HepG2 (cell line): ENCODE results near the gene SEC14L1. TPM values are rescaled to one million over a fixed set of nuclear protein-coding genes. Genes with fewer than 3 reads are reported as not detected.

Source experiments
- ATAC-seq: fragments of 200-7000 bp; cut with Tn5 transposase; 3 replicates; pipeline ENCODE4 v1.9.1; 2020; ENCODE audit warnings: mild to moderate bottlenecking, moderate library complexity
- BruUV-seq: library from RNA; stranded (reverse); fragments of 400-500 nt; replicated peaks from 2 replicates; lab custom pipeline; 2021; lab: Mats Ljungman, UMichigan
- CTCF ChIA-PET: fragments of 300-600 bp; formaldehyde crosslinking; extraction: SDS; loops from one replicate; lab custom pipeline; 2021; ENCODE audit warnings: low total read pairs, inconsistent platforms, low intra/inter-chr PET ratio; lab: Yijun Ruan, JAX
- POLR2A ChIA-PET: fragments of 350-600 bp; sonication (Branson Sonifier 250); formaldehyde crosslinking; loops from one replicate; lab custom pipeline; 2020; ENCODE audit warnings: antibody characterized with exemption, inconsistent platforms; lab: Yijun Ruan, JAX
- DNase-seq: peaks from one replicate; pipeline ENCODE4 v3.0.0-alpha.2; 2015; ENCODE audit warnings: low spot score
- FAIRE-seq: peaks from 3 replicates; lab custom pipeline; 2011; peaks lifted over from hg19 to GRCh38; lab: Jason Lieb, UNC
- H2AFZ ChIP-seq: one replicate; pipeline ENCODE4 v1.6.1; 2011; ENCODE audit warnings: low read length, inconsistent platforms
- H3K27ac ChIP-seq: fragments of 300-600 bp; 3 replicates; pipeline ENCODE4 v1.8.0; 2011; ENCODE audit warnings: mixed run types, mild to moderate bottlenecking, mixed read lengths, low read length, inconsistent platforms; ENCODE audit not compliant: insufficient read depth; ENCODE audit errors: extremely low read length
- H3K27me3 ChIP-seq, 2 experiments: fragments of 200-600 bp in 1 of 2; 2 replicates in 1 of 2; 3 replicates in 1 of 2; pipeline versions ENCODE4 v1.6.0 to v1.8.0; 2011; ENCODE audit warnings: low read length in 2 of 2, mild to moderate bottlenecking in 2 of 2, moderate library complexity in 2 of 2, inconsistent platforms in 1 of 2; ENCODE audit not compliant: insufficient read depth in 2 of 2, control insufficient read depth in 1 of 2
- H3K36me3 ChIP-seq, 2 experiments: fragments of 200-600 bp in 1 of 2; replicated peaks in 1 of 2; 2 replicates in 1 of 2; 3 replicates in 1 of 2; pipeline versions ENCODE4 v1.5.1 to v1.8.0; 2011; ENCODE audit warnings: low read length in 2 of 2, inconsistent platforms in 1 of 2; ENCODE audit not compliant: insufficient read depth in 2 of 2, control insufficient read depth in 1 of 2
- H3K4me1 ChIP-seq: 2 replicates; pipeline ENCODE4 v1.5.1; 2012; ENCODE audit warnings: low read length, inconsistent platforms; ENCODE audit not compliant: insufficient read depth
- H3K4me2 ChIP-seq: 2 replicates; pipeline ENCODE4 v1.6.0; 2011; ENCODE audit warnings: low read depth, low read length, inconsistent platforms
- H3K4me3 ChIP-seq, 3 experiments: fragments of 200-600 bp in 1 of 3; sonication (generic), shearing (Covaris generic) in 1 of 3; replicated peaks in 1 of 3; 2 replicates each; pipeline ENCODE4 v1.5.1; 2011 to 2016; ENCODE audit warnings: low read length in 3 of 3, inconsistent platforms in 2 of 3, low read depth in 2 of 3, mild to moderate bottlenecking in 2 of 3, control low read depth in 1 of 3, mixed read lengths in 1 of 3; ENCODE audit not compliant: insufficient read depth in 1 of 3
- H3K79me2 ChIP-seq: one replicate; pipeline ENCODE4 v1.6.1; 2011; ENCODE audit warnings: low read length, inconsistent platforms; ENCODE audit not compliant: insufficient read depth
- H3K9ac ChIP-seq: 2 replicates; pipeline ENCODE4 v1.6.0; 2011; ENCODE audit warnings: mild to moderate bottlenecking, low read depth, low read length, inconsistent platforms; ENCODE audit not compliant: insufficient read depth
- H3K9me3 ChIP-seq: 2 replicates; pipeline ENCODE4 v1.5.1; 2012; ENCODE audit warnings: mild to moderate bottlenecking, low read length
- H4K20me1 ChIP-seq: 2 replicates; pipeline ENCODE4 v1.6.0; 2011; ENCODE audit warnings: inconsistent platforms, mild to moderate bottlenecking, low read length, moderate library complexity; ENCODE audit not compliant: insufficient read depth
- CSRNP1 ChIP-seq: sonication (generic); formaldehyde crosslinking; IDR thresholded peaks from 2 replicates; pipeline ENCODE4 v1.8.1; 2023; ENCODE audit warnings: mild to moderate bottlenecking, missing genetic modification reagents
- FOSL1 ChIP-seq: sonication (generic); formaldehyde crosslinking; IDR thresholded peaks from 2 replicates; pipeline ENCODE4 v1.9.0; 2021; ENCODE audit warnings: missing genetic modification reagents, borderline replicate concordance
- HHEX ChIP-seq: IDR thresholded peaks from 2 replicates; pipeline ENCODE4 v1.6.1; 2016; ENCODE audit warnings: control low read depth
- HNF1B ChIP-seq: sonication (generic); formaldehyde crosslinking; IDR thresholded peaks from 2 replicates; pipeline ENCODE4 v1.5.1; 2020; ENCODE audit warnings: mild to moderate bottlenecking, moderate library complexity, missing genetic modification reagents
- NFE2 ChIP-seq: sonication (generic); formaldehyde crosslinking; IDR thresholded peaks from 2 replicates; pipeline ENCODE4 v1.4.0; 2020; ENCODE audit warnings: missing genetic modification reagents
- POLR2AphosphoS2 ChIP-seq: IDR thresholded peaks from 2 replicates; pipeline ENCODE4 v1.6.1; 2011; ENCODE audit warnings: low read depth, low read length, improper control_type of control experiment
- ZNF20 ChIP-seq: sonication (generic); formaldehyde crosslinking; IDR thresholded peaks from 2 replicates; pipeline ENCODE4 v1.4.0; 2020; ENCODE audit warnings: mild to moderate bottlenecking, moderate library complexity, missing genetic modification reagents
- ZNF501 ChIP-seq: sonication (generic); formaldehyde crosslinking; IDR thresholded peaks from 2 replicates; pipeline ENCODE4 v1.5.1; 2020; ENCODE audit warnings: mild to moderate bottlenecking, moderate library complexity, missing genetic modification reagents
- ZNF737 ChIP-seq: sonication (generic); formaldehyde crosslinking; IDR thresholded peaks from 2 replicates; pipeline ENCODE4 v1.5.0; 2020; ENCODE audit warnings: missing genetic modification reagents, mild to moderate bottlenecking, borderline replicate concordance
- ZSCAN30 ChIP-seq: sonication (generic); formaldehyde crosslinking; IDR thresholded peaks from 2 replicates; pipeline ENCODE4 v1.5.0; 2020; ENCODE audit warnings: mild to moderate bottlenecking, missing genetic modification reagents
- ZSCAN31 ChIP-seq: sonication (generic); formaldehyde crosslinking; IDR thresholded peaks from 2 replicates; pipeline ENCODE4 v1.5.0; 2020; ENCODE audit warnings: low read depth, mild to moderate bottlenecking, missing genetic modification reagents
- WGBS: methylation state at CpG from one replicate; pipeline ENCODE4 v1.1.6; 2017; ENCODE audit warnings: low lambda C conversion rate; 5-methylcytosine and 5-hydroxymethylcytosine counted together
- in situ Hi-C: cut with HindIII; loops from 2 replicates; pipeline ENCODE4 v1.10.0; 2017; ENCODE audit warnings: low pct_unique_long_range_greater_than_20kb; ENCODE audit not compliant: extremely low pct_ligation_motif_present
- intact Hi-C: fragments of 100-400 bp; cut with micrococcal nuclease; formaldehyde crosslinking; loops from one replicate; pipeline ENCODE4 v1.10.0; 2022; ENCODE audit not compliant: unreplicated experiment
- polyA plus RNA-seq, 8 experiments: library from polyadenylated mRNA; depleted of rRNA in 3 of 8; stranded (reverse) in 7 of 8; unstranded in 1 of 8; fragments of >200 nt; fragmentation: Illumina TruSeq in 4 of 8; extraction: Trizol in 4 of 8; gene quantifications; 2 replicates each; pipeline versions ENCODE4 v1.2.1 to v1.2.3, GENCODE V29; 2011 to 2016; ENCODE audit warnings: low read depth in 4 of 8, missing spikeins in 1 of 8, mixed read lengths in 1 of 8; ENCODE audit not compliant: insufficient read depth in 1 of 8
- total RNA-seq, 5 experiments: library from RNA; depleted of rRNA; stranded (reverse); fragments of >200 nt; fragmentation: Illumina TruSeq; extraction: Trizol; gene quantifications; 2 replicates each; pipeline ENCODE4 v1.2.3, GENCODE V29; 2016; ENCODE audit warnings: low read depth in 1 of 5
- TF ChIP-seq, protein P1 (sequence below): sonication (generic); formaldehyde crosslinking; IDR thresholded peaks from 2 replicates; pipeline ENCODE4 v1.5.0; 2020; ENCODE audit warnings: mild to moderate bottlenecking, missing genetic modification reagents
- TF ChIP-seq, protein P2 (sequence below): sonication (generic); formaldehyde crosslinking; IDR thresholded peaks from 2 replicates; pipeline ENCODE4 v1.5.0; 2020; ENCODE audit warnings: mild to moderate bottlenecking, missing genetic modification reagents

SEC14L1 gene
- total and polyA plus RNA-seq, 2 of the 13 experiments (the other 11 are each of a cell fraction or from before 2014, with no cell fraction given), result 26.3 to 43.9 TPM

- H3K36me3 ChIP-seq, result peaks cover 36 to 70% of the 10 kb centered on the region in 2 experiments
- no TSS peak for BruUV-seq
- TF ChIP-seq ZSCAN30 (CRISPR knock-in tag), result no peak
- TF ChIP-seq, protein P1, sequence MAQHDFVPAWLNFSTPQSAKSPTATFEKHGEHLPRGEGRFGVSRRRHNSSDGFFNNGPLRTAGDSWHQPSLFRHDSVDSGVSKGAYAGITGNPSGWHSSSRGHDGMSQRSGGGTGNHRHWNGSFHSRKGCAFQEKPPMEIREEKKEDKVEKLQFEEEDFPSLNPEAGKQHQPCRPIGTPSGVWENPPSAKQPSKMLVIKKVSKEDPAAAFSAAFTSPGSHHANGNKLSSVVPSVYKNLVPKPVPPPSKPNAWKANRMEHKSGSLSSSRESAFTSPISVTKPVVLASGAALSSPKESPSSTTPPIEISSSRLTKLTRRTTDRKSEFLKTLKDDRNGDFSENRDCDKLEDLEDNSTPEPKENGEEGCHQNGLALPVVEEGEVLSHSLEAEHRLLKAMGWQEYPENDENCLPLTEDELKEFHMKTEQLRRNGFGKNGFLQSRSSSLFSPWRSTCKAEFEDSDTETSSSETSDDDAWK (CRISPR knock-in tag), result no peak
- no peak for TF ChIP-seq ZNF501 (CRISPR knock-in tag)
- no peak for TF ChIP-seq NFE2 (CRISPR knock-in tag)
- no peak for TF ChIP-seq ZNF20
- no peak for TF ChIP-seq FOSL1 (CRISPR knock-in tag)
- TF ChIP-seq POLR2AphosphoS2, result no peak
- TF ChIP-seq HHEX, result no peak
- TF ChIP-seq HNF1B (CRISPR knock-in tag), result no peak
- no peak for TF ChIP-seq ZSCAN31 (CRISPR knock-in tag)
- TF ChIP-seq CSRNP1 (CRISPR knock-in tag), result no peak
- no peak for TF ChIP-seq ZNF737 (CRISPR knock-in tag)
- TF ChIP-seq, protein P2, sequence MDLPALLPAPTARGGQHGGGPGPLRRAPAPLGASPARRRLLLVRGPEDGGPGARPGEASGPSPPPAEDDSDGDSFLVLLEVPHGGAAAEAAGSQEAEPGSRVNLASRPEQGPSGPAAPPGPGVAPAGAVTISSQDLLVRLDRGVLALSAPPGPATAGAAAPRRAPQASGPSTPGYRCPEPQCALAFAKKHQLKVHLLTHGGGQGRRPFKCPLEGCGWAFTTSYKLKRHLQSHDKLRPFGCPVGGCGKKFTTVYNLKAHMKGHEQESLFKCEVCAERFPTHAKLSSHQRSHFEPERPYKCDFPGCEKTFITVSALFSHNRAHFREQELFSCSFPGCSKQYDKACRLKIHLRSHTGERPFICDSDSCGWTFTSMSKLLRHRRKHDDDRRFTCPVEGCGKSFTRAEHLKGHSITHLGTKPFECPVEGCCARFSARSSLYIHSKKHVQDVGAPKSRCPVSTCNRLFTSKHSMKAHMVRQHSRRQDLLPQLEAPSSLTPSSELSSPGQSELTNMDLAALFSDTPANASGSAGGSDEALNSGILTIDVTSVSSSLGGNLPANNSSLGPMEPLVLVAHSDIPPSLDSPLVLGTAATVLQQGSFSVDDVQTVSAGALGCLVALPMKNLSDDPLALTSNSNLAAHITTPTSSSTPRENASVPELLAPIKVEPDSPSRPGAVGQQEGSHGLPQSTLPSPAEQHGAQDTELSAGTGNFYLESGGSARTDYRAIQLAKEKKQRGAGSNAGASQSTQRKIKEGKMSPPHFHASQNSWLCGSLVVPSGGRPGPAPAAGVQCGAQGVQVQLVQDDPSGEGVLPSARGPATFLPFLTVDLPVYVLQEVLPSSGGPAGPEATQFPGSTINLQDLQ, result no peak
Observed at GRCh38 chr17:77203436-77203835, 62.7 kb downstream of the SEC14L1 start.

More at GRCh38 chr17:77203436-77203835, 62.7 kb downstream of the SEC14L1 start:
- H3K9ac ChIP-seq, result no peak overlapping the region
- H3K27ac ChIP-seq, result no peak overlapping the region
- H3K4me1 ChIP-seq, result peaks cover 19% of the 10 kb centered on the region
- in situ Hi-C loops (no loop called here), intact Hi-C loops (no loop called here)
- H3K79me2 ChIP-seq, result no peaks in the 10 kb centered on the region
- no peak for ATAC-seq
- ChIA-PET POLR2A (no interaction called here), CTCF (no interaction called here)
- FAIRE-seq, result no peak
- H3K4me3 ChIP-seq, result no peak overlapping the region
- no peaks in the 10 kb centered on the region for H4K20me1 ChIP-seq
- no peak overlapping the region for H3K4me2 ChIP-seq
- 98% methylated on average over 12 of the region's 12 CpGs for WGBS
- no peak overlapping the region for H2AFZ ChIP-seq
- DNase-seq, result no peak
- H3K9me3 ChIP-seq, result no peaks in the 10 kb centered on the region
- H3K27me3 ChIP-seq, result no peaks in the 10 kb centered on the region
